Liver (tissue), 9 donors: Measurements from ENCODE around the gene MAEL. TPM values are rescaled to one million over a fixed set of nuclear protein-coding genes. Genes with fewer than 3 reads are reported as not detected.
A peak's percentile ranks its signal among the peaks of the same experiment; 100 is the strongest.

ENCODE experiments used
- DNase-seq: peaks from one replicate; pipeline ENCODE4 v3.0.0-alpha.2; 2017; ENCODE audit warnings: low spot score
- H3K27ac ChIP-seq, 2 donors: one replicate each; pipeline ENCODE4 v1.7.0; 2013; ENCODE audit warnings: inconsistent platforms in 2 of 2, low read length in 2 of 2, control low read depth in 1 of 2, low read depth in 1 of 2, mild to moderate bottlenecking in 1 of 2
- H3K27me3 ChIP-seq, 4 donors: one replicate each; pipeline versions ENCODE4 v1.6.1 to v1.7.0; 2013; ENCODE audit warnings: low read length in 3 of 4, inconsistent platforms in 1 of 4, mild to moderate bottlenecking in 1 of 4, moderate library complexity in 1 of 4; ENCODE audit not compliant: control insufficient read depth in 4 of 4, insufficient read depth in 4 of 4
- H3K36me3 ChIP-seq, 4 donors: one replicate each; pipeline versions ENCODE4 v1.6.1 to v1.7.0; 2013; ENCODE audit warnings: low read length in 3 of 4, mild to moderate bottlenecking in 3 of 4, low read depth in 1 of 4, moderate library complexity in 1 of 4; ENCODE audit not compliant: control insufficient read depth in 4 of 4, insufficient read depth in 3 of 4
- H3K4me1 ChIP-seq, 4 donors: one replicate each; pipeline versions ENCODE4 v1.6.1 to v1.7.0; 2013; ENCODE audit warnings: low read length in 3 of 4, mild to moderate bottlenecking in 3 of 4, moderate library complexity in 1 of 4; ENCODE audit not compliant: control insufficient read depth in 4 of 4, insufficient read depth in 4 of 4
- H3K4me3 ChIP-seq, 3 donors: one replicate each; pipeline versions ENCODE4 v1.6.1 to v1.7.0; 2013; ENCODE audit warnings: low read length in 3 of 3, control low read depth in 1 of 3, low read depth in 1 of 3, mild to moderate bottlenecking in 1 of 3
- H3K9ac ChIP-seq, 2 donors: one replicate each; pipeline ENCODE4 v1.7.0; 2013; ENCODE audit warnings: low read length in 2 of 2, mild to moderate bottlenecking in 2 of 2, moderate library complexity in 2 of 2, control low read depth in 1 of 2, low read depth in 1 of 2
- H3K9me3 ChIP-seq, 4 donors: one replicate each; pipeline versions ENCODE4 v1.6.1 to v1.7.0; 2013; ENCODE audit warnings: low read length in 3 of 4; ENCODE audit not compliant: control insufficient read depth in 4 of 4
- EGR1 ChIP-seq, 2 donors: IDR thresholded peaks; 2 replicates each; pipeline ENCODE4 v1.6.1; 2016 to 2018; ENCODE audit warnings: antibody characterized with exemption in 2 of 2, low read depth in 2 of 2
- FOXA2 ChIP-seq: IDR thresholded peaks from 2 replicates; pipeline ENCODE4 v1.6.1; 2016; ENCODE audit warnings: antibody characterized with exemption
- GABPA ChIP-seq, 2 donors: IDR thresholded peaks in 1 of 2; conservative IDR thresholded peaks in 1 of 2; 2 replicates each; pipeline ENCODE4 v1.6.1; 2016; ENCODE audit warnings: antibody characterized with exemption in 2 of 2, mild to moderate bottlenecking in 1 of 2, moderate library complexity in 1 of 2
- HNF4A ChIP-seq, 2 donors: conservative IDR thresholded peaks; 2 replicates each; pipeline ENCODE4 v1.6.1; 2016; ENCODE audit warnings: antibody characterized with exemption in 2 of 2, mild to moderate bottlenecking in 2 of 2
- JUND ChIP-seq, 2 donors: IDR thresholded peaks; 2 replicates each; pipeline ENCODE4 v1.6.1; 2016; ENCODE audit warnings: antibody characterized with exemption in 2 of 2
- NR2F2 ChIP-seq: IDR thresholded peaks from 2 replicates; pipeline ENCODE4 v1.6.1; 2016; ENCODE audit warnings: antibody characterized with exemption
- RAD21 ChIP-seq, 2 donors: IDR thresholded peaks; 2 replicates each; pipeline ENCODE4 v1.6.1; 2016; ENCODE audit warnings: antibody characterized with exemption in 2 of 2, mild to moderate bottlenecking in 2 of 2
- RXRA ChIP-seq, 2 donors: IDR thresholded peaks; 2 replicates each; pipeline ENCODE4 v1.6.1; 2017 to 2018; ENCODE audit warnings: antibody characterized with exemption in 2 of 2, mild to moderate bottlenecking in 1 of 2
- SP1 ChIP-seq: IDR thresholded peaks from 2 replicates; pipeline ENCODE4 v1.6.1; 2018; ENCODE audit warnings: antibody characterized with exemption, mild to moderate bottlenecking
- TAF1 ChIP-seq: conservative IDR thresholded peaks from 2 replicates; pipeline ENCODE4 v1.6.1; 2016; ENCODE audit warnings: antibody characterized with exemption, mild to moderate bottlenecking
- YY1 ChIP-seq: IDR thresholded peaks from 2 replicates; pipeline ENCODE4 v1.6.1; 2016; ENCODE audit warnings: antibody characterized with exemption, mild to moderate bottlenecking
- WGBS: extraction: QIAGEN DNeasy Blood & Tissue Kit; methylation state at CpG from one replicate; pipeline ENCODE4 v1.1.7; 2013; 5-methylcytosine and 5-hydroxymethylcytosine counted together
- polyA plus RNA-seq, 2 donors: library from polyadenylated mRNA; stranded (reverse) in 1 of 2; unstranded in 1 of 2; fragments of 200-250 nt in 1 of 2; fragments of >200 nt in 1 of 2; fragmentation: Nextera tagmentation in 1 of 2; extraction: Ambion mirVana in 1 of 2; gene quantifications; one replicate each; pipeline versions ENCODE4 v1.2.1 to v1.2.3, GENCODE V29; 2013 to 2015
- total RNA-seq, 2 donors: library from RNA; depleted of rRNA; stranded (reverse); fragments of >200 nt; gene quantifications; one replicate each; pipeline ENCODE4 v1.2.3, GENCODE V29; 2014
- TF ChIP-seq, protein P1 (sequence below): IDR thresholded peaks from 2 replicates; pipeline ENCODE4 v1.6.1; 2016; ENCODE audit warnings: antibody characterized with exemption
- TF ChIP-seq, protein P2 (sequence below): IDR thresholded peaks from 2 replicates; pipeline ENCODE4 v1.6.1; 2016; ENCODE audit warnings: antibody characterized with exemption, mild to moderate bottlenecking
- TF ChIP-seq, protein P3 (sequence below): fragments of 150-350 bp; IDR thresholded peaks from 2 replicates; pipeline ENCODE4 v1.5.1; 2017; ENCODE audit warnings: improper control_type of control experiment, low read depth, low read length; ENCODE audit not compliant: missing input control
- donor health status: healthy.
- donor health status: healthy.
- donor health status: healthy.
- donor health status: healthy.
- donor health status: healthy.

Gene MAEL
- total RNA-seq (under 1 TPM in 1 of 2 donors, not detected in 1; 0.14 TPM), polyA plus RNA-seq (under 1 TPM in 1 of 2 donors, not detected in 1; 0.23 TPM)

DNA sequence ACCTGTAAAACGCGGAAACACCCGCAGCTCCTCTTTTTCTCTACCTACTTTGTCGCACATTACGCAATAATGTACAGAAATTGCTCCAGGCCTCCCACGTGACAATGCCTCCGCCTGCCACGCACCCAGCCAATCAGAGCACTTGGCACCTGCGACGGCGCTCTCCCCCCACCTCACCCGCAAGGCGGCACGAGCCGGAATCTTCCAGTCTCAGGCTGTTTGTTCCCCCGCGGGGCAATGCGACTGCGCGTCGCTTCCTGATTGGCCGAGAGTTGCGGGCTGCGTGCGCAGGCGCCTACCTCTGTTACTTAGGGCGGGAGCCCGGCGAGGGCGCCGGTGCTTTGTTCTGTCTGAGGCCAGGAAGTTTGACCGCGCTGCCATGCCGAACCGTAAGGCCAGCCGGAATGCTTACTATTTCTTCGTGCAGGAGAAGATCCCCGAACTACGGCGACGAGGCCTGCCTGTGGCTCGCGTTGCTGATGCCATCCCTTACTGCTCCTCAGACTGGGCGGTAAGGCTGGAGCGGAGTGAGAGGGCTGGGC lies at the start of gene MAEL:
Gene MAEL, plus strand, starts transcription at position 307 of the 542 bp plus-strand sequence. Its CDS starts 73 bp downstream, at position 380.
- 84% methylated on average over 45 of the region's 45 CpGs for WGBS
- Histone ChIP-seq H3K9ac (no peak within 1 kb of the TSS), H3K9me3 (no peaks in the 10 kb centered on the region), H3K27me3 (no peaks in the 10 kb centered on the region), H3K4me3 (no peak within 1 kb of the TSS), H3K4me1 (no peaks in the 10 kb centered on the region), H3K27ac (no peak within 1 kb of the TSS), H3K36me3 (no peaks in the 10 kb centered on the region)
- DNase-seq: no peak
- TF ChIP-seq JUND (IDR thresholded peaks at IDR 0.05) (no peak), EGR1 (IDR thresholded peaks at IDR 0.05; ENCODE audit: low read depth in 2 of 2) (no peak), RXRA (IDR thresholded peaks at IDR 0.05) (no peak), YY1 (no peak), NR2F2 (no peak), GABPA (IDR thresholded peaks at IDR 0.05 in 1 of 2, conservative IDR thresholded peaks at IDR 0.05 in 1 of 2) (no peak), SP1 (no peak), FOXA2 (no peak)

DNA sequence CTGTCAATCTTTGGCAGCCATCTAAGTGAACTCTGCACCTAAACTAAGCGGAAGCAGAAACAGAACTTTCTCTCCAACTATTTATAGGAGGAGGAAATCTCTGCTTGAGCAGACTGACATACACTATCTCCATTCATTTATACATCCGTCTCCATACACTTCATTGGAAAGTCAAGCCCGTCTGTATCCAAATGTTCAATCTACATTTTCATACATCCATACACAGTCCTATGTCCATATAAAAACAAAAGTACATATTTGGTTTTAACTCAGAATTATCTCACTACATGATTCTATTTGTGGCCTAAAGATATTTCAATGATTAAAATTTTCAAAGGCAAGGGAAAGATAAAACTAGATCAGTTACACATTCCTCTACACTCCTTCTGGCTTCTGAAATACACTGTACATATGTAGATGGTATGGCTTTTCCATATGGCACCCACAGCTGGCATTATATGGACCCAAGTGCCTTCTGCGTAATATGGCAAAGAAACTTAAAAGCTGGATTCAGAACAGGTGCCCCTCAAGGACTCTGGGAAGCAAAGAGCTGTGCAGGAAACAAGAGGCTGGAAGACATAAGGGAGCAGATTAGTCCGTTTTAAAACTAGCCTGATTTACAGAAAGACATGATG lies 49.2 kb upstream of the MAEL start:
- no peak overlapping the region for H3K4me3 ChIP-seq
- H3K27ac ChIP-seq: no peak overlapping the region
- no peaks in the 10 kb centered on the region for H3K9me3 ChIP-seq
- no peaks in the 10 kb centered on the region for H3K27me3 ChIP-seq
- H3K9ac ChIP-seq: no peak overlapping the region
- H3K4me1 ChIP-seq: no peaks in the 10 kb centered on the region
- no peaks in the 10 kb centered on the region for H3K36me3 ChIP-seq
- 80% methylated on average over 5 of the region's 5 CpGs for WGBS
- DNase-seq: no peak
- peak in 1 of 2 donors; percentile 5 for TF ChIP-seq HNF4A (conservative IDR thresholded peaks at IDR 0.05)
- no peak for TF ChIP-seq YY1

DNA sequence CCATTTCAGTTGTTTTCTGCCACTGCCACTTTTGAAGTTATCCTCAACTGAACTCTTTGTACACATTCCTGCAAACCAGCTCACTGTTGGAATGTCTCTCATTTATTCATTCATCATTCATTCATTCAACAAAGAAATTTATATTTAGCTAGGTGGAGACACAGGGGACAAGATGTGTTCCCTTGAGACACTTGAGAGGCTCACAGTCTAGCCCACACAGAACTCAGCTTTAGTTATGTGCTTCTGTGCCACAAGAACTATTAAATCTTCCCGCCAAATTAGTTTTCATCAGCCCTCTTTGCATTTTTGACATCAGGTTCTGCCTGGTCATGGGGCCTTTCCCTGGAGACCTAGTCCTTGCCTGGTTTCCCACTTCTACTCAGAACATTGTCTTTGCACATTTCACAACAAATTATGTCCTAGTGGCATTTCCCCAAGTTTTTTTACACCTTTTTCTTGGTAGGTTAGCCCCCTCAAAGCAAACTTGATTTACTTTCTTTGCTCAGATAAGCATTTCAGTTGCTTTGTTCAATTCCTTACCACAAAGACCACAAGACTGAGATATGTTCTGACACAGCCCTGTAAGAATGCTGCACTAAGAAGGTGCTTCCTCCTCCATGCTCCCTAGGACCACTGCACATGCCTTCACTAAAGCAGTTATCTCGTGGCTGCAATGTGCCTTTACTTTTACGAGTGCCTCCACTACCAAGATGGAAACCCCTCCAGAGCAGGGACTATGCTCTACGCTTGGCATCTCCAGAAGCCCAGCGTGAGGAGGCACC lies 44.7 kb upstream of the MAEL start:
- H3K4me1 ChIP-seq: peaks cover 0 to 5% (median 0%) of the 10 kb centered on the region in 4 donors

More for the DNA sequence above, 44.7 kb upstream of the MAEL start:
- Histone ChIP-seq H3K9me3 (no peaks in the 10 kb centered on the region), H3K9ac (no peak overlapping the region), H3K36me3 (no peaks in the 10 kb centered on the region), H3K4me3 (no peak overlapping the region), H3K27me3 (peaks cover 0 to 6% (median 2%) of the 10 kb centered on the region in 4 donors), H3K27ac (no peak overlapping the region)
- DNase-seq: no peak
- no peak for TF ChIP-seq RAD21 (IDR thresholded peaks at IDR 0.05)
- no peak for TF ChIP-seq JUND (IDR thresholded peaks at IDR 0.05)
- TF ChIP-seq GABPA (IDR thresholded peaks at IDR 0.05 in 1 of 2, conservative IDR thresholded peaks at IDR 0.05 in 1 of 2): no peak
- TF ChIP-seq EGR1 (IDR thresholded peaks at IDR 0.05; ENCODE audit: low read depth in 2 of 2): no peak
- TF ChIP-seq, protein P1, sequence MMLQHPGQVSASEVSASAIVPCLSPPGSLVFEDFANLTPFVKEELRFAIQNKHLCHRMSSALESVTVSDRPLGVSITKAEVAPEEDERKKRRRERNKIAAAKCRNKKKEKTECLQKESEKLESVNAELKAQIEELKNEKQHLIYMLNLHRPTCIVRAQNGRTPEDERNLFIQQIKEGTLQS: no peak
- TF ChIP-seq, protein P2, sequence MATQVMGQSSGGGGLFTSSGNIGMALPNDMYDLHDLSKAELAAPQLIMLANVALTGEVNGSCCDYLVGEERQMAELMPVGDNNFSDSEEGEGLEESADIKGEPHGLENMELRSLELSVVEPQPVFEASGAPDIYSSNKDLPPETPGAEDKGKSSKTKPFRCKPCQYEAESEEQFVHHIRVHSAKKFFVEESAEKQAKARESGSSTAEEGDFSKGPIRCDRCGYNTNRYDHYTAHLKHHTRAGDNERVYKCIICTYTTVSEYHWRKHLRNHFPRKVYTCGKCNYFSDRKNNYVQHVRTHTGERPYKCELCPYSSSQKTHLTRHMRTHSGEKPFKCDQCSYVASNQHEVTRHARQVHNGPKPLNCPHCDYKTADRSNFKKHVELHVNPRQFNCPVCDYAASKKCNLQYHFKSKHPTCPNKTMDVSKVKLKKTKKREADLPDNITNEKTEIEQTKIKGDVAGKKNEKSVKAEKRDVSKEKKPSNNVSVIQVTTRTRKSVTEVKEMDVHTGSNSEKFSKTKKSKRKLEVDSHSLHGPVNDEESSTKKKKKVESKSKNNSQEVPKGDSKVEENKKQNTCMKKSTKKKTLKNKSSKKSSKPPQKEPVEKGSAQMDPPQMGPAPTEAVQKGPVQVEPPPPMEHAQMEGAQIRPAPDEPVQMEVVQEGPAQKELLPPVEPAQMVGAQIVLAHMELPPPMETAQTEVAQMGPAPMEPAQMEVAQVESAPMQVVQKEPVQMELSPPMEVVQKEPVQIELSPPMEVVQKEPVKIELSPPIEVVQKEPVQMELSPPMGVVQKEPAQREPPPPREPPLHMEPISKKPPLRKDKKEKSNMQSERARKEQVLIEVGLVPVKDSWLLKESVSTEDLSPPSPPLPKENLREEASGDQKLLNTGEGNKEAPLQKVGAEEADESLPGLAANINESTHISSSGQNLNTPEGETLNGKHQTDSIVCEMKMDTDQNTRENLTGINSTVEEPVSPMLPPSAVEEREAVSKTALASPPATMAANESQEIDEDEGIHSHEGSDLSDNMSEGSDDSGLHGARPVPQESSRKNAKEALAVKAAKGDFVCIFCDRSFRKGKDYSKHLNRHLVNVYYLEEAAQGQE: no peak
- TF ChIP-seq NR2F2: no peak
- TF ChIP-seq YY1: no peak
- TF ChIP-seq, protein P3, sequence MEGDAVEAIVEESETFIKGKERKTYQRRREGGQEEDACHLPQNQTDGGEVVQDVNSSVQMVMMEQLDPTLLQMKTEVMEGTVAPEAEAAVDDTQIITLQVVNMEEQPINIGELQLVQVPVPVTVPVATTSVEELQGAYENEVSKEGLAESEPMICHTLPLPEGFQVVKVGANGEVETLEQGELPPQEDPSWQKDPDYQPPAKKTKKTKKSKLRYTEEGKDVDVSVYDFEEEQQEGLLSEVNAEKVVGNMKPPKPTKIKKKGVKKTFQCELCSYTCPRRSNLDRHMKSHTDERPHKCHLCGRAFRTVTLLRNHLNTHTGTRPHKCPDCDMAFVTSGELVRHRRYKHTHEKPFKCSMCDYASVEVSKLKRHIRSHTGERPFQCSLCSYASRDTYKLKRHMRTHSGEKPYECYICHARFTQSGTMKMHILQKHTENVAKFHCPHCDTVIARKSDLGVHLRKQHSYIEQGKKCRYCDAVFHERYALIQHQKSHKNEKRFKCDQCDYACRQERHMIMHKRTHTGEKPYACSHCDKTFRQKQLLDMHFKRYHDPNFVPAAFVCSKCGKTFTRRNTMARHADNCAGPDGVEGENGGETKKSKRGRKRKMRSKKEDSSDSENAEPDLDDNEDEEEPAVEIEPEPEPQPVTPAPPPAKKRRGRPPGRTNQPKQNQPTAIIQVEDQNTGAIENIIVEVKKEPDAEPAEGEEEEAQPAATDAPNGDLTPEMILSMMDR: no peak
- TF ChIP-seq TAF1: no peak
- WGBS: 82% methylated on average over 5 of the region's 5 CpGs
